Neural progenitor cell (in vitro differentiated cells): Measurements from ENCODE around the gene CLCF1. TPM values are rescaled to one million over a fixed set of nuclear protein-coding genes. Genes with fewer than 3 reads are reported as not detected.
A peak's percentile ranks its signal among the peaks of the same experiment; 100 is the strongest.

Experiments used
- DNase-seq: peaks from one replicate; pipeline ENCODE4 v3.0.0-alpha.2; 2016; ENCODE audit warnings: low spot score
- H2AFZ ChIP-seq: fragments of 200-600 bp; sonication (generic); replicated peaks from 2 replicates; pipeline ENCODE4 v1.6.1; 2016; ENCODE audit warnings: antibody characterized with exemption
- H3F3A ChIP-seq: fragments of 200-600 bp; sonication (generic); 2 replicates; pipeline ENCODE4 v1.6.1; 2016; ENCODE audit warnings: antibody characterized with exemption, low read depth
- H3K27ac ChIP-seq: fragments of 200-600 bp; sonication (generic); 2 replicates; pipeline ENCODE4 v1.5.1; 2016; ENCODE audit warnings: mild to moderate bottlenecking
- H3K27me3 ChIP-seq: fragments of 200-600 bp; sonication (generic); 2 replicates; pipeline ENCODE4 v1.6.1; 2016; ENCODE audit warnings: mild to moderate bottlenecking, moderate library complexity
- H3K36me3 ChIP-seq: fragments of 200-600 bp; sonication (generic); 2 replicates; pipeline ENCODE4 v1.5.1; 2016
- H3K4me1 ChIP-seq: fragments of 200-600 bp; sonication (generic); 2 replicates; pipeline ENCODE4 v1.6.1; 2016; ENCODE audit warnings: mixed run types
- H3K4me2 ChIP-seq: fragments of 200-600 bp; sonication (generic); 2 replicates; pipeline ENCODE4 v1.6.1; 2016
- H3K4me3 ChIP-seq: fragments of 200-600 bp; sonication (generic); 2 replicates; pipeline ENCODE4 v1.5.1; 2016
- H3K79me2 ChIP-seq: fragments of 200-600 bp; sonication (generic); 2 replicates; pipeline ENCODE4 v1.6.1; 2016; ENCODE audit warnings: low read depth
- H3K9ac ChIP-seq: fragments of 200-600 bp; sonication (generic); 2 replicates; pipeline ENCODE4 v1.6.1; 2016
- H3K9me3 ChIP-seq: fragments of 200-600 bp; sonication (generic); 2 replicates; pipeline ENCODE4 v1.5.1; 2016; ENCODE audit warnings: low read depth
- H4K20me1 ChIP-seq: fragments of 200-600 bp; sonication (generic); 2 replicates; pipeline ENCODE4 v1.6.1; 2016; ENCODE audit warnings: low read depth
- H3K27ac Mint-ChIP-seq: 3 replicates; pipeline ENCODE4 v1.8.0; 2021; ENCODE audit warnings: mixed read lengths
- H3K27me3 Mint-ChIP-seq: 2 replicates; pipeline ENCODE4 v1.8.0; 2022; ENCODE audit warnings: low read depth, mild to moderate bottlenecking, inconsistent platforms, moderate library complexity, mixed read lengths; ENCODE audit not compliant: insufficient read depth
- H3K36me3 Mint-ChIP-seq: 3 replicates; pipeline ENCODE4 v1.8.0; 2021; ENCODE audit warnings: mixed read lengths
- H3K4me1 Mint-ChIP-seq: 3 replicates; pipeline ENCODE4 v1.8.0; 2021; ENCODE audit warnings: mixed read lengths
- H3K4me3 Mint-ChIP-seq: 3 replicates; pipeline ENCODE4 v1.8.0; 2021; ENCODE audit warnings: mild to moderate bottlenecking, moderate library complexity, mixed read lengths
- H3K9me3 Mint-ChIP-seq: 3 replicates; pipeline ENCODE4 v1.8.0; 2020; ENCODE audit warnings: mixed read lengths
- CTCF ChIP-seq: fragments of 200-600 bp; sonication (generic); IDR thresholded peaks from 2 replicates; pipeline ENCODE4 v1.5.1; 2017; ENCODE audit warnings: antibody characterized with exemption, mild to moderate bottlenecking
- EZH2 ChIP-seq: fragments of 200-600 bp; sonication (generic); IDR thresholded peaks from 2 replicates; pipeline ENCODE4 v1.6.1; 2017; ENCODE audit warnings: antibody characterized with exemption, mild to moderate bottlenecking, moderate library complexity
- EZH2phosphoT487 ChIP-seq: fragments of 200-600 bp; sonication (generic); IDR thresholded peaks from 2 replicates; pipeline ENCODE4 v1.6.1; 2017; ENCODE audit warnings: antibody characterized with exemption
- total RNA-seq: library from RNA; depleted of rRNA; stranded (reverse); fragments of >200 nt; gene quantifications from 2 replicates; pipeline ENCODE4 v1.2.3, GENCODE V29; 2015; ENCODE audit warnings: low replicate concordance

Gene CLCF1
- total RNA-seq, 1 donor from 2014 or later, result 2.0 TPM

DNA sequence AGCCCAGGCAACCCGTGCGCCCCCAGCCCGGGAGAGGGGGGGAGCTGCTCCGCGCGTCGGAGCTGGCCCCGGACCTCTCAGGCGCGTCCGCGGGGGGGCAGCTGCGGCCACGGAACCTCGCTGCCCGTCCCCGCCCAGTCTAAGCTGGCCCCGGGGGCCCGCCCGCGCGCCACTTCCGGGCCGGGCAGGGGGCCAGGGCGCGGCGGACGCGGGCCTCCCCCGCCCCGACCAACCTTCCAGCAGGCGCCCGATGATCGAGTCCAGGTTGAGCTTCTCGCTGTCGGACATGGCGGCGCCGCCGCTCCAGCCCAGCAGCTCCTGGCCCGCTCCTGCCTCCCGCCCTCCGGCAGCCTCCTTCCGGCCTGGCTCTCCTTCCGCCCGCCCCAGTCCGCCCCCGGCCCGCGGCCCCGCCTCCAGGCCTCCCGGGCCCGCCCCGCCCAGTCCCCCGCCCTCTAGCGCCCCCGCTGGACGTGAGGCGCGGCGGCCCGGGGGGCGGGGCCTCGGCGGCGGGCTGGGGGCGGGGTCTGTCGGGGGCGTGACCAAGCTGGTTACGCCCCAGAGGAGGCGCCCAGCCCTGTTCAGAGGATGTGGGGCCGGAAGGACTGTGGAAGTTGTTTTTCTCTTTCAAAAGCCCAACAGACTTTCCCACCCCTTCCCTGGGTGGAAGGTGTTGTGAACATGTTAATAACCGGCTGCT lies 28.2 kb upstream of the CLCF1 start, which contains the start of gene PPP1CA:
TSS of gene PPP1CA (minus strand) at position 364 of the 697 bp plus-strand sequence. CDS start at position 288, 76 bp downstream.
- H3F3A ChIP-seq, result peaks cover 7% of the 10 kb centered on the region
- H3K4me1 ChIP-seq, result peaks cover 13% of the 10 kb centered on the region
- H3K36me3 Mint-ChIP-seq, result peaks cover 8% of the 10 kb centered on the region
- H3K36me3 ChIP-seq, result no peaks in the 10 kb centered on the region
- peaks cover 8% of the 10 kb centered on the region for H3K27me3 Mint-ChIP-seq
- H3K79me2 ChIP-seq, result peaks cover 16% of the 10 kb centered on the region
- peak within 1 kb of the TSS; percentile 75 for H3K9ac ChIP-seq
- H3K9me3 ChIP-seq, result no peaks in the 10 kb centered on the region
- H3K27ac Mint-ChIP-seq, result peak within 1 kb of the TSS; percentile 50
- DNase-seq, result peak; percentile 96
- no peak within 1 kb of the TSS for H3K27ac ChIP-seq
- H3K4me1 Mint-ChIP-seq, result peaks cover 31% of the 10 kb centered on the region
- H3K4me2 ChIP-seq, result peak within 1 kb of the TSS; percentile 95
- peak within 1 kb of the TSS; percentile 86 for H3K4me3 Mint-ChIP-seq
- H4K20me1 ChIP-seq, result peaks cover 8% of the 10 kb centered on the region
- no peaks in the 10 kb centered on the region for H3K27me3 ChIP-seq
- H3K4me3 ChIP-seq, result peak within 1 kb of the TSS; percentile 87
- no peaks in the 10 kb centered on the region for H3K9me3 Mint-ChIP-seq
- TF ChIP-seq EZH2 (no peak), EZH2phosphoT487 (no peak), CTCF (peak; percentile 59)
- H2AFZ ChIP-seq, result no peak within 1 kb of the TSS

DNA sequence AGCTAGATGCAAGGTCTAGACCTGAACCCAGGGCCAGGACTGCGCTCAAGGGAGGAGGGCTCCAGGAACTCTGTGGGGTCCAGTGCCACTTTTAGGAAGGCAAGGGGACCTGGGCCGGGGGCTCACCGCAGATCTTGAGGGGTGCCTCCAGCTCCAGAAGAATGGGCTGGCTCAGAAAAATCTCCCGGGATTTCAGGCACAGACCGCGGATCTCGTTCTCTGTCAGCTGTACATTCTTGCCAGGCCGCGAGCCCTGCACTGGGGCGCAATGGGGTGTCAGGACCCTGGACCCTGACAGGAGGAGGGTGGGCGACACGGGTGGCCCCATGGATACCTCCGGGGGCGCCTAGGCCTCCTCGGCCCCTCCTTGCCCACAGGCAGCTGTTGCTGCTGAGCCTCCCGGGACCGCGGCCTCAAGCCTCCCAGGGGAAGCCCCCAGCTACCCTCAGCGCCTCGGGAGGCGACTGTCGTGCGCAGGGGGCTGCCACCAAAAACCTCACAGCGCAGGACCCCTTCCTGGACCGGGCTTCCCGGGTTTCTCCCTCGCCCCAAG lies 27.6 kb upstream of the CLCF1 start:
- peaks cover 31% of the 10 kb centered on the region for H3K4me1 Mint-ChIP-seq

GRCh38 chr11:67400251-67400941 lies 27.0 kb upstream of the CLCF1 start:
- Mint-ChIP-seq H3K4me3 (peak overlapping the region; percentile 86), H3K36me3 (peaks cover 10% of the 10 kb centered on the region), H3K4me1 (peaks cover 31% of the 10 kb centered on the region), H3K27ac (no peak overlapping the region), H3K27me3 (peaks cover 8% of the 10 kb centered on the region), H3K9me3 (no peaks in the 10 kb centered on the region)
- no peak for DNase-seq
- no peaks in the 10 kb centered on the region for H3K27me3 ChIP-seq
- H3K4me3 ChIP-seq, result peak overlapping the region; percentile 87
- no peaks in the 10 kb centered on the region for H3K9me3 ChIP-seq
- peaks cover 13% of the 10 kb centered on the region for H3K4me1 ChIP-seq
- peaks cover 8% of the 10 kb centered on the region for H3F3A ChIP-seq
- no peaks in the 10 kb centered on the region for H3K36me3 ChIP-seq
- H3K9ac ChIP-seq, result peak overlapping the region; percentile 75
- H3K79me2 ChIP-seq, result peaks cover 16% of the 10 kb centered on the region
- H4K20me1 ChIP-seq, result peaks cover 8% of the 10 kb centered on the region
- TF ChIP-seq EZH2 (no peak), CTCF (no peak), EZH2phosphoT487 (no peak)
- H3K27ac ChIP-seq, result no peak overlapping the region
- H3K4me2 ChIP-seq, result peak overlapping the region; percentile 95
- no peak overlapping the region for H2AFZ ChIP-seq

More for the DNA sequence above, 27.6 kb upstream of the CLCF1 start:
- H3K4me3 Mint-ChIP-seq, result peak overlapping the region; percentile 86
- DNase-seq, result no peak
- H3K4me2 ChIP-seq, result peak overlapping the region; percentile 95
- H3K9me3 ChIP-seq, result no peaks in the 10 kb centered on the region
- no peak overlapping the region for H3K27ac Mint-ChIP-seq
- H3K9me3 Mint-ChIP-seq, result no peaks in the 10 kb centered on the region
- H3K4me1 ChIP-seq, result peaks cover 13% of the 10 kb centered on the region
- H3K27me3 Mint-ChIP-seq, result peaks cover 8% of the 10 kb centered on the region
- no peak overlapping the region for H3K27ac ChIP-seq
- H3K36me3 ChIP-seq, result no peaks in the 10 kb centered on the region
- peak overlapping the region; percentile 87 for H3K4me3 ChIP-seq
- peaks cover 16% of the 10 kb centered on the region for H3K79me2 ChIP-seq
- peaks cover 8% of the 10 kb centered on the region for H4K20me1 ChIP-seq
- peak overlapping the region; percentile 75 for H3K9ac ChIP-seq
- H3K36me3 Mint-ChIP-seq, result peaks cover 10% of the 10 kb centered on the region
- no peaks in the 10 kb centered on the region for H3K27me3 ChIP-seq
- no peak for TF ChIP-seq EZH2phosphoT487
- TF ChIP-seq CTCF, result no peak
- no peak for TF ChIP-seq EZH2
- peaks cover 7% of the 10 kb centered on the region for H3F3A ChIP-seq
- H2AFZ ChIP-seq, result no peak overlapping the region
